Measurements from ENCODE around the gene CDC42BPB.

Gene CDC42BPB

GRCh38 chr14:103057372-103058163 lies at the start of gene CDC42BPB:
CDC42BPB (minus strand) TSS chr14:103057549; CDS start chr14:103057173, 376 bp downstream.
- H3K36me3 ChIP-seq (ENCODE audit: control insufficient read depth in 2 of 2, insufficient read depth in 2 of 2, low read length in 2 of 2), result no peaks in the 10 kb centered on the region
- H3K4me3 ChIP-seq (ENCODE audit: low read length in 2 of 2), result peak within 1 kb of the TSS; percentile 79 to 87
- no peaks in the 10 kb centered on the region for H3K27me3 ChIP-seq (ENCODE audit: control insufficient read depth in 1 of 2, insufficient read depth in 2 of 2, low read length in 2 of 2)
- H3K9ac ChIP-seq (ENCODE audit: low read length in 2 of 2), result peak within 1 kb of the TSS; percentile 66 to 78
- H3K4me1 ChIP-seq (ENCODE audit: control insufficient read depth, insufficient read depth, low read length), result peaks cover 29% of the 10 kb centered on the region
- H3K27ac ChIP-seq (ENCODE audit: low read length), result peak within 1 kb of the TSS; percentile 55
- no peaks in the 10 kb centered on the region for H3K9me3 ChIP-seq (ENCODE audit: control insufficient read depth in 2 of 2, low read length in 2 of 2)

GRCh38 chr14:103105580-103106150 lies 48.3 kb upstream of the CDC42BPB start:
- Histone ChIP-seq H3K9me3 (ENCODE audit: control insufficient read depth in 2 of 2, low read length in 2 of 2) (no peaks in the 10 kb centered on the region), H3K36me3 (ENCODE audit: control insufficient read depth in 2 of 2, insufficient read depth in 2 of 2, low read length in 2 of 2) (no peaks in the 10 kb centered on the region), H3K4me3 (ENCODE audit: low read length in 2 of 2) (no peak overlapping the region), H3K4me1 (ENCODE audit: control insufficient read depth, insufficient read depth, low read length) (peaks cover 39% of the 10 kb centered on the region), H3K27ac (ENCODE audit: low read length) (no peak overlapping the region), H3K9ac (ENCODE audit: low read length in 2 of 2) (no peak overlapping the region), H3K27me3 (ENCODE audit: control insufficient read depth in 1 of 2, insufficient read depth in 2 of 2, low read length in 2 of 2) (peaks cover 31 to 34% of the 10 kb centered on the region in 2 donors)

- Histone ChIP-seq H3K4me3 (ENCODE audit: low read length in 2 of 2) (peak overlapping the region in 1 of 2 donors; percentile 22), H3K36me3 (ENCODE audit: control insufficient read depth in 2 of 2, insufficient read depth in 2 of 2, low read length in 2 of 2) (no peaks in the 10 kb centered on the region), H3K27me3 (ENCODE audit: control insufficient read depth in 1 of 2, insufficient read depth in 2 of 2, low read length in 2 of 2) (peaks cover 36 to 37% of the 10 kb centered on the region in 2 donors), H3K9ac (ENCODE audit: low read length in 2 of 2) (no peak overlapping the region), H3K4me1 (ENCODE audit: control insufficient read depth, insufficient read depth, low read length) (peaks cover 32% of the 10 kb centered on the region), H3K9me3 (ENCODE audit: control insufficient read depth in 2 of 2, low read length in 2 of 2) (no peaks in the 10 kb centered on the region), H3K27ac (ENCODE audit: low read length) (no peak overlapping the region)
Observed at GRCh38 chr14:103104654-103105452, 47.5 kb upstream of the CDC42BPB start.

- Histone ChIP-seq H3K4me1 (ENCODE audit: control insufficient read depth, insufficient read depth, low read length) (peaks cover 31% of the 10 kb centered on the region), H3K9ac (ENCODE audit: low read length in 2 of 2) (no peak overlapping the region)
Observed at GRCh38 chr14:103104389-103104653, 47.0 kb upstream of the CDC42BPB start.

GRCh38 chr14:103103461-103104388 lies 46.4 kb upstream of the CDC42BPB start:
- H3K4me3 ChIP-seq (ENCODE audit: low read length in 2 of 2), result peak overlapping the region in 1 of 2 donors; percentile 22
- peaks cover 33% of the 10 kb centered on the region for H3K4me1 ChIP-seq (ENCODE audit: control insufficient read depth, insufficient read depth, low read length)
- no peaks in the 10 kb centered on the region for H3K36me3 ChIP-seq (ENCODE audit: control insufficient read depth in 2 of 2, insufficient read depth in 2 of 2, low read length in 2 of 2)
- H3K27me3 ChIP-seq (ENCODE audit: control insufficient read depth in 1 of 2, insufficient read depth in 2 of 2, low read length in 2 of 2), result peaks cover 36 to 39% of the 10 kb centered on the region in 2 donors
- H3K27ac ChIP-seq (ENCODE audit: low read length), result no peak overlapping the region
- no peak overlapping the region for H3K9ac ChIP-seq (ENCODE audit: low read length in 2 of 2)
- H3K9me3 ChIP-seq (ENCODE audit: control insufficient read depth in 2 of 2, low read length in 2 of 2), result no peaks in the 10 kb centered on the region

More at GRCh38 chr14:103104389-103104653, 47.0 kb upstream of the CDC42BPB start:
- Histone ChIP-seq H3K4me3 (ENCODE audit: low read length in 2 of 2) (no peak overlapping the region), H3K27ac (ENCODE audit: low read length) (no peak overlapping the region), H3K27me3 (ENCODE audit: control insufficient read depth in 1 of 2, insufficient read depth in 2 of 2, low read length in 2 of 2) (peaks cover 36 to 39% of the 10 kb centered on the region in 2 donors), H3K9me3 (ENCODE audit: control insufficient read depth in 2 of 2, low read length in 2 of 2) (no peaks in the 10 kb centered on the region), H3K36me3 (ENCODE audit: control insufficient read depth in 2 of 2, insufficient read depth in 2 of 2, low read length in 2 of 2) (no peaks in the 10 kb centered on the region)

- Histone ChIP-seq H3K36me3 (ENCODE audit: control insufficient read depth in 2 of 2, insufficient read depth in 2 of 2, low read length in 2 of 2) (no peaks in the 10 kb centered on the region), H3K9me3 (ENCODE audit: control insufficient read depth in 2 of 2, low read length in 2 of 2) (no peaks in the 10 kb centered on the region), H3K9ac (ENCODE audit: low read length in 2 of 2) (no peak overlapping the region), H3K27ac (ENCODE audit: low read length) (no peak overlapping the region), H3K27me3 (ENCODE audit: control insufficient read depth in 1 of 2, insufficient read depth in 2 of 2, low read length in 2 of 2) (peaks cover 36 to 39% of the 10 kb centered on the region in 2 donors), H3K4me1 (ENCODE audit: control insufficient read depth, insufficient read depth, low read length) (peaks cover 33% of the 10 kb centered on the region), H3K4me3 (ENCODE audit: low read length in 2 of 2) (no peak overlapping the region)
Observed at GRCh38 chr14:103102689-103103260, 45.4 kb upstream of the CDC42BPB start.

- Histone ChIP-seq H3K27me3 (ENCODE audit: control insufficient read depth in 1 of 2, insufficient read depth in 2 of 2, low read length in 2 of 2) (peaks cover 36 to 39% of the 10 kb centered on the region in 2 donors), H3K4me3 (ENCODE audit: low read length in 2 of 2) (no peak overlapping the region), H3K36me3 (ENCODE audit: control insufficient read depth in 2 of 2, insufficient read depth in 2 of 2, low read length in 2 of 2) (no peaks in the 10 kb centered on the region), H3K27ac (ENCODE audit: low read length) (no peak overlapping the region), H3K9me3 (ENCODE audit: control insufficient read depth in 2 of 2, low read length in 2 of 2) (no peaks in the 10 kb centered on the region), H3K9ac (ENCODE audit: low read length in 2 of 2) (no peak overlapping the region), H3K4me1 (ENCODE audit: control insufficient read depth, insufficient read depth, low read length) (peaks cover 33% of the 10 kb centered on the region)
Observed at GRCh38 chr14:103101963-103102688, 44.8 kb upstream of the CDC42BPB start.

GRCh38 chr14:103101257-103101962 lies 44.1 kb upstream of the CDC42BPB start:
- Histone ChIP-seq H3K27me3 (ENCODE audit: control insufficient read depth in 1 of 2, insufficient read depth in 2 of 2, low read length in 2 of 2) (peaks cover 35 to 39% of the 10 kb centered on the region in 2 donors), H3K4me3 (ENCODE audit: low read length in 2 of 2) (no peak overlapping the region)

More at GRCh38 chr14:103101257-103101962, 44.1 kb upstream of the CDC42BPB start:
- H3K4me1 ChIP-seq (ENCODE audit: control insufficient read depth, insufficient read depth, low read length), result peaks cover 33% of the 10 kb centered on the region
- H3K9ac ChIP-seq (ENCODE audit: low read length in 2 of 2), result no peak overlapping the region
- H3K9me3 ChIP-seq (ENCODE audit: control insufficient read depth in 2 of 2, low read length in 2 of 2), result no peaks in the 10 kb centered on the region
- H3K27ac ChIP-seq (ENCODE audit: low read length), result no peak overlapping the region
- H3K36me3 ChIP-seq (ENCODE audit: control insufficient read depth in 2 of 2, insufficient read depth in 2 of 2, low read length in 2 of 2), result no peaks in the 10 kb centered on the region
